Esophagus squamous epithelium (tissue), 4 donors: ENCODE results near the gene PLCB4.

ENCODE experiments used
- CTCF ChIP-seq, 6 experiments: fragments of 450-650 bp in 4 of 6; fragments of 200-600 bp in 2 of 6; sonication (generic) in 2 of 6; IDR thresholded peaks; one replicate each; pipeline ENCODE4 v1.5.1; 2016 to 2019; ENCODE audit warnings: antibody characterized with exemption in 6 of 6, mild to moderate bottlenecking in 4 of 6, moderate library complexity in 4 of 6
- POLR2A ChIP-seq, 4 donors: fragments of 450-650 bp; IDR thresholded peaks; one replicate each; pipeline ENCODE4 v1.6.1; 2017; ENCODE audit warnings: antibody characterized with exemption in 4 of 4, mild to moderate bottlenecking in 4 of 4, moderate library complexity in 3 of 4

GRCh38 chr20:9409981-9410380 lies 341.1 kb downstream of the PLCB4 start:
- no peak for TF ChIP-seq CTCF (IDR thresholded peaks at IDR 0.05)
- no peak for TF ChIP-seq POLR2A (IDR thresholded peaks at IDR 0.05)
